ENCODE results near the gene NUFIP1. TPM values are rescaled to one million over a fixed set of nuclear protein-coding genes. Genes with fewer than 3 reads are reported as not detected.

NUFIP1 gene
- total RNA-seq, 1 experiment from 2014 or later, result 14.0 TPM

DNA sequence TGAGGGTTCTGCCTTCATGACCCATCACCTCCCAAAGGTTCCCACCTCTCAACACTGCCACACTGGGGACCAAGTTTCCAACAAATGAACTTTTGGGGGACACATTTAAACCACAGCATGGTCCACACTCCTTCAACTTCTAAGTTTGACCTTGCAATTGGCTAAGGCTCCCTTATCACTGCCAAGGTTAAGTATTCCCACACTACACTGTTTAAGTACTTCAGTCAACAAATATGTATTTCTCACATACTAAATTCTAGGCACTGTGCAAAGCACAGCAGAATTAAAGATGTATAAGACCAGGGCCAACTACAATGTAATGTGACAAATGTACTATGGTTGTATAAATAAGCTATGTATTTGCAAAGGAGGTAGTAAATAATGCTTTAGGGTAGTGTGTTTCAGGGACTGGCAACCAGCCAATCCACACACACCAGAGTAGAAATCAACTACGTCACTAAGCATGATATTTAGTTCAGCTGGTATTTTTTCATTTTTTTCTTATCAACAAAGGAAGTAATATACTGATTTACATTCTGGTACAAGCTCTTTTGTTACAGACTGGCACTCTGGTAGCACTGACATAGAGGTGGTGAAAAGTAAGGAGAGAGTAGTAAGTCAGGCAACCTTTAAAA, 12.2 kb downstream of the NUFIP1 start (continued):
- TF ChIP-seq, protein P1, sequence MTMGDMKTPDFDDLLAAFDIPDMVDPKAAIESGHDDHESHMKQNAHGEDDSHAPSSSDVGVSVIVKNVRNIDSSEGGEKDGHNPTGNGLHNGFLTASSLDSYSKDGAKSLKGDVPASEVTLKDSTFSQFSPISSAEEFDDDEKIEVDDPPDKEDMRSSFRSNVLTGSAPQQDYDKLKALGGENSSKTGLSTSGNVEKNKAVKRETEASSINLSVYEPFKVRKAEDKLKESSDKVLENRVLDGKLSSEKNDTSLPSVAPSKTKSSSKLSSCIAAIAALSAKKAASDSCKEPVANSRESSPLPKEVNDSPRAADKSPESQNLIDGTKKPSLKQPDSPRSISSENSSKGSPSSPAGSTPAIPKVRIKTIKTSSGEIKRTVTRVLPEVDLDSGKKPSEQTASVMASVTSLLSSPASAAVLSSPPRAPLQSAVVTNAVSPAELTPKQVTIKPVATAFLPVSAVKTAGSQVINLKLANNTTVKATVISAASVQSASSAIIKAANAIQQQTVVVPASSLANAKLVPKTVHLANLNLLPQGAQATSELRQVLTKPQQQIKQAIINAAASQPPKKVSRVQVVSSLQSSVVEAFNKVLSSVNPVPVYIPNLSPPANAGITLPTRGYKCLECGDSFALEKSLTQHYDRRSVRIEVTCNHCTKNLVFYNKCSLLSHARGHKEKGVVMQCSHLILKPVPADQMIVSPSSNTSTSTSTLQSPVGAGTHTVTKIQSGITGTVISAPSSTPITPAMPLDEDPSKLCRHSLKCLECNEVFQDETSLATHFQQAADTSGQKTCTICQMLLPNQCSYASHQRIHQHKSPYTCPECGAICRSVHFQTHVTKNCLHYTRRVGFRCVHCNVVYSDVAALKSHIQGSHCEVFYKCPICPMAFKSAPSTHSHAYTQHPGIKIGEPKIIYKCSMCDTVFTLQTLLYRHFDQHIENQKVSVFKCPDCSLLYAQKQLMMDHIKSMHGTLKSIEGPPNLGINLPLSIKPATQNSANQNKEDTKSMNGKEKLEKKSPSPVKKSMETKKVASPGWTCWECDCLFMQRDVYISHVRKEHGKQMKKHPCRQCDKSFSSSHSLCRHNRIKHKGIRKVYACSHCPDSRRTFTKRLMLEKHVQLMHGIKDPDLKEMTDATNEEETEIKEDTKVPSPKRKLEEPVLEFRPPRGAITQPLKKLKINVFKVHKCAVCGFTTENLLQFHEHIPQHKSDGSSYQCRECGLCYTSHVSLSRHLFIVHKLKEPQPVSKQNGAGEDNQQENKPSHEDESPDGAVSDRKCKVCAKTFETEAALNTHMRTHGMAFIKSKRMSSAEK (CRISPR knock-in tag; IDR thresholded peaks at IDR 0.05; ENCODE audit: borderline replicate concordance), result no peak
- TF ChIP-seq, protein P2, sequence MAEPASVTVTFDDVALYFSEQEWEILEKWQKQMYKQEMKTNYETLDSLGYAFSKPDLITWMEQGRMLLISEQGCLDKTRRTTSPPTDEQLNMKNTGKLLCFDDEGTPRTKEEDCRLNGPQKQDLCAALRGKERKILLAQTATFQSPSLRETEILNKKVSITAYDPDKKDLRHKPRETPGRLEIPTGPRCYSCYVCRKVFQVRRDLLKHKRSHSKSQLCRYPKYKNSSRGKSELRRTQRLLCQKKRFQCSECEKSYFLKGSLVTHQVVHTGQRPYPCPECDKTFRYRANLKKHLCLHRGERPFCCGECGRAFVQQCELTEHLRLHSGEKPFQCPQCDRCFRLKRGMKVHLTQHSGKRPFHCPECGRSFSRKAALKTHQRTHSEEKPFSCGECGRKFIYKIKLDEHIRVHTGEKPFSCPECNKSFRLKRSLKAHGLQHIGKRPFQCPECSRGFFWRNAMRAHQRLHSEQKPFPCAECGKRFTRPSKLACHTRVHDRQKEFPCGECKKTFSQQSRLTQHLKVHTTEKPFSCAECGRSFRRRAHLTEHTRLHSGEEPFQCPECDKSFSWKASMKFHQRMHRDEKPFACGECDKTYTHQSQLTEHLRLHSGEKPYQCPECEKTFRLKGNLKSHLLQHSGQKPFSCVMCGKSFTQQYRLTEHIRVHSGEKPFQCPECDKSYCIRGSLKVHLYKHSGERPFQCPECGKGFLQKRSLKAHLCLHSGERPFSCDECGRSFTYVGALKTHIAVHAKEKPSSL (CRISPR knock-in tag; conservative IDR thresholded peaks at IDR 0.05), result no peak
- no peak for TF ChIP-seq OVOL2 (CRISPR knock-in tag; IDR thresholded peaks at IDR 0.05; ENCODE audit: borderline replicate concordance)
- TF ChIP-seq, protein P3, sequence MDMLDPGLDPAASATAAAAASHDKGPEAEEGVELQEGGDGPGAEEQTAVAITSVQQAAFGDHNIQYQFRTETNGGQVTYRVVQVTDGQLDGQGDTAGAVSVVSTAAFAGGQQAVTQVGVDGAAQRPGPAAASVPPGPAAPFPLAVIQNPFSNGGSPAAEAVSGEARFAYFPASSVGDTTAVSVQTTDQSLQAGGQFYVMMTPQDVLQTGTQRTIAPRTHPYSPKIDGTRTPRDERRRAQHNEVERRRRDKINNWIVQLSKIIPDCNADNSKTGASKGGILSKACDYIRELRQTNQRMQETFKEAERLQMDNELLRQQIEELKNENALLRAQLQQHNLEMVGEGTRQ (CRISPR knock-in tag; IDR thresholded peaks at IDR 0.05), result no peak

DNA sequence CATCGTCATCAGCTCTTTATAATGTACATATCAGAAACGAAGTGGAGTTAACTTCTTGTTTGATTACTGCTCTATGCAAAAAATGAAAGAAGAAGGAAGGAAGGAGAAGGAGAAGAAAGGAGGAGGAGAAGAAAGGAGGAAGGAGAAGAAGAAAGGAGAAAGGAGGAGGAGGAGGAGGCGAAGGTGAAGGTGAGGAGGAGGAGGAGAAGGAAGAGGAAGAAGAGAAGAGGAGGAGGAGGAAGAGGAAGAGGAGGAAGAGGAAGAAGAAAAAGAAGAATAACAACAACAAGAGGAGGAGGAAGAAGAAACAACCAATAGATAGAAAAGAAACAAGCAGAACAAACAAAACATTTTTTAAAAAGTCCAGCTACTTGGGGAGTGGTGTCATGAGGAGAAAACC, 13.1 kb downstream of the NUFIP1 start:
- H3K27me3 Mint-ChIP-seq (ENCODE audit: low read depth), result no peaks in the 10 kb centered on the region
- H3K4me1 Mint-ChIP-seq, result peaks cover 4% of the 10 kb centered on the region
- H3K36me3 Mint-ChIP-seq, result peaks cover 38% of the 10 kb centered on the region
- ATAC-seq (no peak), DNase-seq (ENCODE audit: low spot score) (no peak)
- H3K4me3 Mint-ChIP-seq, result no peak overlapping the region
- CTCF ChIA-PET, result no interaction called here
- H3K27ac Mint-ChIP-seq, result no peak overlapping the region
- POLR2A ChIA-PET, result no interaction called here
- no peaks in the 10 kb centered on the region for H3K9me3 Mint-ChIP-seq
- TF ChIP-seq, protein P4, sequence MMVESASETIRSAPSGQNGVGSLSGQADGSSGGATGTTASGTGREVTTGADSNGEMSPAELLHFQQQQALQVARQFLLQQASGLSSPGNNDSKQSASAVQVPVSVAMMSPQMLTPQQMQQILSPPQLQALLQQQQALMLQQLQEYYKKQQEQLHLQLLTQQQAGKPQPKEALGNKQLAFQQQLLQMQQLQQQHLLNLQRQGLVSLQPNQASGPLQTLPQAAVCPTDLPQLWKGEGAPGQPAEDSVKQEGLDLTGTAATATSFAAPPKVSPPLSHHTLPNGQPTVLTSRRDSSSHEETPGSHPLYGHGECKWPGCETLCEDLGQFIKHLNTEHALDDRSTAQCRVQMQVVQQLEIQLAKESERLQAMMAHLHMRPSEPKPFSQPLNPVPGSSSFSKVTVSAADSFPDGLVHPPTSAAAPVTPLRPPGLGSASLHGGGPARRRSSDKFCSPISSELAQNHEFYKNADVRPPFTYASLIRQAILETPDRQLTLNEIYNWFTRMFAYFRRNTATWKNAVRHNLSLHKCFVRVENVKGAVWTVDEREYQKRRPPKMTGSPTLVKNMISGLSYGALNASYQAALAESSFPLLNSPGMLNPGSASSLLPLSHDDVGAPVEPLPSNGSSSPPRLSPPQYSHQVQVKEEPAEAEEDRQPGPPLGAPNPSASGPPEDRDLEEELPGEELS (CRISPR knock-in tag; IDR thresholded peaks at IDR 0.05), result no peak
- TF ChIP-seq ELF4 (CRISPR knock-in tag; IDR thresholded peaks at IDR 0.05; ENCODE audit: low read depth), result no peak
- no peak for TF ChIP-seq MYBL2 (CRISPR knock-in tag; IDR thresholded peaks at IDR 0.05)
- TF ChIP-seq FOXP1 (CRISPR knock-in tag; IDR thresholded peaks at IDR 0.05; ENCODE audit: borderline replicate concordance), result no peak
- TF ChIP-seq, protein P5, sequence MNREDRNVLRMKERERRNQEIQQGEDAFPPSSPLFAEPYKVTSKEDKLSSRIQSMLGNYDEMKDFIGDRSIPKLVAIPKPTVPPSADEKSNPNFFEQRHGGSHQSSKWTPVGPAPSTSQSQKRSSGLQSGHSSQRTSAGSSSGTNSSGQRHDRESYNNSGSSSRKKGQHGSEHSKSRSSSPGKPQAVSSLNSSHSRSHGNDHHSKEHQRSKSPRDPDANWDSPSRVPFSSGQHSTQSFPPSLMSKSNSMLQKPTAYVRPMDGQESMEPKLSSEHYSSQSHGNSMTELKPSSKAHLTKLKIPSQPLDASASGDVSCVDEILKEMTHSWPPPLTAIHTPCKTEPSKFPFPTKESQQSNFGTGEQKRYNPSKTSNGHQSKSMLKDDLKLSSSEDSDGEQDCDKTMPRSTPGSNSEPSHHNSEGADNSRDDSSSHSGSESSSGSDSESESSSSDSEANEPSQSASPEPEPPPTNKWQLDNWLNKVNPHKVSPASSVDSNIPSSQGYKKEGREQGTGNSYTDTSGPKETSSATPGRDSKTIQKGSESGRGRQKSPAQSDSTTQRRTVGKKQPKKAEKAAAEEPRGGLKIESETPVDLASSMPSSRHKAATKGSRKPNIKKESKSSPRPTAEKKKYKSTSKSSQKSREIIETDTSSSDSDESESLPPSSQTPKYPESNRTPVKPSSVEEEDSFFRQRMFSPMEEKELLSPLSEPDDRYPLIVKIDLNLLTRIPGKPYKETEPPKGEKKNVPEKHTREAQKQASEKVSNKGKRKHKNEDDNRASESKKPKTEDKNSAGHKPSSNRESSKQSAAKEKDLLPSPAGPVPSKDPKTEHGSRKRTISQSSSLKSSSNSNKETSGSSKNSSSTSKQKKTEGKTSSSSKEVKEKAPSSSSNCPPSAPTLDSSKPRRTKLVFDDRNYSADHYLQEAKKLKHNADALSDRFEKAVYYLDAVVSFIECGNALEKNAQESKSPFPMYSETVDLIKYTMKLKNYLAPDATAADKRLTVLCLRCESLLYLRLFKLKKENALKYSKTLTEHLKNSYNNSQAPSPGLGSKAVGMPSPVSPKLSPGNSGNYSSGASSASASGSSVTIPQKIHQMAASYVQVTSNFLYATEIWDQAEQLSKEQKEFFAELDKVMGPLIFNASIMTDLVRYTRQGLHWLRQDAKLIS (CRISPR knock-in tag; IDR thresholded peaks at IDR 0.05; ENCODE audit: borderline replicate concordance), result no peak
- no peak for TF ChIP-seq RORB (CRISPR knock-in tag; IDR thresholded peaks at IDR 0.05)
- TF ChIP-seq SMAD3 (CRISPR knock-in tag; IDR thresholded peaks at IDR 0.05; ENCODE audit: borderline replicate concordance), result no peak
- TF ChIP-seq ZNF121 (CRISPR knock-in tag; IDR thresholded peaks at IDR 0.05), result no peak
- no peak for TF ChIP-seq ZNF671 (CRISPR knock-in tag; IDR thresholded peaks at IDR 0.05)
- TF ChIP-seq, protein P6, sequence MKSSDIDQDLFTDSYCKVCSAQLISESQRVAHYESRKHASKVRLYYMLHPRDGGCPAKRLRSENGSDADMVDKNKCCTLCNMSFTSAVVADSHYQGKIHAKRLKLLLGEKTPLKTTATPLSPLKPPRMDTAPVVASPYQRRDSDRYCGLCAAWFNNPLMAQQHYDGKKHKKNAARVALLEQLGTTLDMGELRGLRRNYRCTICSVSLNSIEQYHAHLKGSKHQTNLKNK (CRISPR knock-in tag; IDR thresholded peaks at IDR 0.05), result no peak
- TF ChIP-seq OVOL2 (CRISPR knock-in tag; IDR thresholded peaks at IDR 0.05; ENCODE audit: borderline replicate concordance), result no peak
- TF ChIP-seq HMGA2 (CRISPR knock-in tag; IDR thresholded peaks at IDR 0.05), result no peak
- no peak for TF ChIP-seq PRRX2 (CRISPR knock-in tag; IDR thresholded peaks at IDR 0.05)
- no peak for TF ChIP-seq ZNF263 (CRISPR knock-in tag; IDR thresholded peaks at IDR 0.05; ENCODE audit: low read depth)
- TF ChIP-seq, protein P7, sequence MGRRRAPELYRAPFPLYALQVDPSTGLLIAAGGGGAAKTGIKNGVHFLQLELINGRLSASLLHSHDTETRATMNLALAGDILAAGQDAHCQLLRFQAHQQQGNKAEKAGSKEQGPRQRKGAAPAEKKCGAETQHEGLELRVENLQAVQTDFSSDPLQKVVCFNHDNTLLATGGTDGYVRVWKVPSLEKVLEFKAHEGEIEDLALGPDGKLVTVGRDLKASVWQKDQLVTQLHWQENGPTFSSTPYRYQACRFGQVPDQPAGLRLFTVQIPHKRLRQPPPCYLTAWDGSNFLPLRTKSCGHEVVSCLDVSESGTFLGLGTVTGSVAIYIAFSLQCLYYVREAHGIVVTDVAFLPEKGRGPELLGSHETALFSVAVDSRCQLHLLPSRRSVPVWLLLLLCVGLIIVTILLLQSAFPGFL (CRISPR knock-in tag; IDR thresholded peaks at IDR 0.05; ENCODE audit: borderline replicate concordance), result no peak
- TF ChIP-seq, protein P8, sequence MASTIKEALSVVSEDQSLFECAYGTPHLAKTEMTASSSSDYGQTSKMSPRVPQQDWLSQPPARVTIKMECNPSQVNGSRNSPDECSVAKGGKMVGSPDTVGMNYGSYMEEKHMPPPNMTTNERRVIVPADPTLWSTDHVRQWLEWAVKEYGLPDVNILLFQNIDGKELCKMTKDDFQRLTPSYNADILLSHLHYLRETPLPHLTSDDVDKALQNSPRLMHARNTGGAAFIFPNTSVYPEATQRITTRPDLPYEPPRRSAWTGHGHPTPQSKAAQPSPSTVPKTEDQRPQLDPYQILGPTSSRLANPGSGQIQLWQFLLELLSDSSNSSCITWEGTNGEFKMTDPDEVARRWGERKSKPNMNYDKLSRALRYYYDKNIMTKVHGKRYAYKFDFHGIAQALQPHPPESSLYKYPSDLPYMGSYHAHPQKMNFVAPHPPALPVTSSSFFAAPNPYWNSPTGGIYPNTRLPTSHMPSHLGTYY (CRISPR knock-in tag; IDR thresholded peaks at IDR 0.05), result no peak

All from WTC11 (cell line).